Uterus (tissue), 4 donors: ENCODE data around the gene LLPH. TPM values are rescaled to one million over a fixed set of nuclear protein-coding genes. Genes with fewer than 3 reads are reported as not detected.

Experiments used
- DNase-seq, 2 donors: peaks; one replicate each; pipeline ENCODE4 v3.0.0-alpha.2; 2019 to 2020
- H3K27ac ChIP-seq, 2 donors: fragments of 200-600 bp; sonication (generic); 1 replicate in 1 of 2; 2 replicates in 1 of 2; pipeline ENCODE4 v1.5.1; 2016 to 2018
- H3K27me3 ChIP-seq, 2 donors: fragments of 200-600 bp; sonication (generic); one replicate each; pipeline ENCODE4 v1.5.1; 2018 to 2019; ENCODE audit warnings: control low read depth in 1 of 2
- H3K36me3 ChIP-seq, 2 donors: fragments of 200-600 bp; sonication (generic); one replicate each; pipeline ENCODE4 v1.5.1; 2019; ENCODE audit warnings: control low read depth in 1 of 2
- H3K4me1 ChIP-seq, 2 donors: fragments of 200-600 bp; sonication (generic); one replicate each; pipeline ENCODE4 v1.5.1; 2018 to 2019; ENCODE audit warnings: control low read depth in 1 of 2
- H3K4me3 ChIP-seq, 2 donors: fragments of 200-600 bp; sonication (generic); 1 replicate in 1 of 2; 2 replicates in 1 of 2; pipeline ENCODE4 v1.5.1; 2018 to 2019; ENCODE audit warnings: mild to moderate bottlenecking in 1 of 2
- H3K9me3 ChIP-seq, 2 donors: fragments of 200-600 bp; sonication (generic); one replicate each; pipeline ENCODE4 v1.5.1; 2019; ENCODE audit warnings: control low read depth in 1 of 2
- POLR2A ChIP-seq, 2 donors: fragments of 450-650 bp; IDR thresholded peaks; one replicate each; pipeline ENCODE4 v1.6.1; 2016; ENCODE audit warnings: antibody characterized with exemption in 2 of 2, mild to moderate bottlenecking in 1 of 2, moderate library complexity in 1 of 2
- intact Hi-C: fragments of 100-400 bp; cut with DNase I; formaldehyde crosslinking; loops from one replicate; pipeline ENCODE4 v1.15.1; 2023; ENCODE audit warnings: low total_unique reads
- total RNA-seq, 4 donors: library from RNA; depleted of rRNA in 3 of 4; stranded (reverse); fragments of >200 nt in 3 of 4; gene quantifications; one replicate each; pipeline versions ENCODE4 v1.1.0 to v1.2.4, GENCODE V29; 2014 to 2023
- TF ChIP-seq, protein P1 (sequence below), 4 experiments: fragments of 200-600 bp in 2 of 4; fragments of 450-650 bp in 2 of 4; sonication (generic) in 2 of 4; IDR thresholded peaks; one replicate each; pipeline ENCODE4 v1.5.1; 2016 to 2019; ENCODE audit warnings: antibody characterized with exemption in 4 of 4, mild to moderate bottlenecking in 2 of 4, moderate library complexity in 1 of 4
- donor health status: DM: yes; HTN: yes; CAD: no.

LLPH gene
- total RNA-seq, 4 donors from 2014 or later, result 3.5 to 17.1 (median 7.2) TPM

DNA sequence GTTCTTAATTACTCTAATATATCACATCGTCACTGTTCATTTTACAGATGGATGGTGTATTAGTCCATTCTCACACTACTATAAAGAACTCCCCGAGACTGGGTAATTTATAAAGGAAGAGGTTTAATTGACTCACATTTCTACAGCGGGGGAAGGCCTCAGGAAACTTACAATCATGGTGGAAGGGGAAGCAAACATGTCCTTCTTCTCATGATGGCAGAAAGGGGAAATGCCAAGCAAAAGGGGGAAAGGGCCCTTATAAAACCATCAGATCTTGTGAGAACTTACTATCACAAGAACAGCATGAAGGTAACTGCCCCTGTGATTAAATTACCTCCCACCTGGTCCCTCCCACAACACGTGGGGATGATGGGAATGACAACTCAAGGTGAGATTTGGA is 32.7 kb upstream of the LLPH start:
- no peak overlapping the region for H3K27ac ChIP-seq
- no peak overlapping the region for H3K4me3 ChIP-seq
- DNase-seq, result no peak
- intact Hi-C loops, result no loop called here
- TF ChIP-seq, protein P1, sequence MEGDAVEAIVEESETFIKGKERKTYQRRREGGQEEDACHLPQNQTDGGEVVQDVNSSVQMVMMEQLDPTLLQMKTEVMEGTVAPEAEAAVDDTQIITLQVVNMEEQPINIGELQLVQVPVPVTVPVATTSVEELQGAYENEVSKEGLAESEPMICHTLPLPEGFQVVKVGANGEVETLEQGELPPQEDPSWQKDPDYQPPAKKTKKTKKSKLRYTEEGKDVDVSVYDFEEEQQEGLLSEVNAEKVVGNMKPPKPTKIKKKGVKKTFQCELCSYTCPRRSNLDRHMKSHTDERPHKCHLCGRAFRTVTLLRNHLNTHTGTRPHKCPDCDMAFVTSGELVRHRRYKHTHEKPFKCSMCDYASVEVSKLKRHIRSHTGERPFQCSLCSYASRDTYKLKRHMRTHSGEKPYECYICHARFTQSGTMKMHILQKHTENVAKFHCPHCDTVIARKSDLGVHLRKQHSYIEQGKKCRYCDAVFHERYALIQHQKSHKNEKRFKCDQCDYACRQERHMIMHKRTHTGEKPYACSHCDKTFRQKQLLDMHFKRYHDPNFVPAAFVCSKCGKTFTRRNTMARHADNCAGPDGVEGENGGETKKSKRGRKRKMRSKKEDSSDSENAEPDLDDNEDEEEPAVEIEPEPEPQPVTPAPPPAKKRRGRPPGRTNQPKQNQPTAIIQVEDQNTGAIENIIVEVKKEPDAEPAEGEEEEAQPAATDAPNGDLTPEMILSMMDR (IDR thresholded peaks at IDR 0.05), result no peak
- no peak for TF ChIP-seq POLR2A (IDR thresholded peaks at IDR 0.05)
- H3K9me3 ChIP-seq, result no peaks in the 10 kb centered on the region
- no peaks in the 10 kb centered on the region for H3K4me1 ChIP-seq
- no peaks in the 10 kb centered on the region for H3K27me3 ChIP-seq
- no peaks in the 10 kb centered on the region for H3K36me3 ChIP-seq

- no peak overlapping the region for H3K27ac ChIP-seq
- no peaks in the 10 kb centered on the region for H3K4me1 ChIP-seq
- TF ChIP-seq POLR2A (IDR thresholded peaks at IDR 0.05), result no peak
- TF ChIP-seq, protein P1 (IDR thresholded peaks at IDR 0.05), result no peak
- H3K27me3 ChIP-seq, result no peaks in the 10 kb centered on the region
- DNase-seq, result no peak
- H3K9me3 ChIP-seq, result no peaks in the 10 kb centered on the region
- intact Hi-C loops, result no loop called here
- H3K36me3 ChIP-seq, result no peaks in the 10 kb centered on the region
- H3K4me3 ChIP-seq, result no peak overlapping the region
Observed at GRCh38 chr12:66162701-66163100, 32.2 kb upstream of the LLPH start.

DNA sequence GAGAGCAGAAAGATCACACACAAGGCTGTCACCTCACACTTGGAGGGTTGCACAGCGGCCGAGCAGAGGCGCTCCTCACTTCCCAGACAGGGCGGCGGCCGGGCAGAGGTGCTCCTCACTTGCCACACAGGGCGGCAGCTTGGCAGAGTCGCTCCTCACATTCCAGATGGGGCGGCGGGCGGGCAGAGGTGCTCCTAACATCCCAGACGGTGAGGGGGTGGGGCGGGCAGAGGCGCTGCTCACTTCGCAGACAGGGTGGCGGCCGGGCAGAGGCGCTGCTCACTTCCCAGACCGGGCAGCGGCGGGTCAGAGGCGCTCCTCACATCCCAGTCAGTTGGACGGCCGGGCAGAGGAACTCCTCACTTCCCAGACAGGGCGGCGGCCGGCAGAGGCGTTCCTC is 30.2 kb upstream of the LLPH start:
- H3K4me3 ChIP-seq, result no peak overlapping the region
- intact Hi-C loops, result no loop called here
- no peak for TF ChIP-seq POLR2A (IDR thresholded peaks at IDR 0.05)
- TF ChIP-seq, protein P1 (IDR thresholded peaks at IDR 0.05), result no peak
- no peaks in the 10 kb centered on the region for H3K4me1 ChIP-seq
- H3K27ac ChIP-seq, result no peak overlapping the region
- no peaks in the 10 kb centered on the region for H3K36me3 ChIP-seq
- no peak for DNase-seq
- no peaks in the 10 kb centered on the region for H3K27me3 ChIP-seq
- H3K9me3 ChIP-seq, result no peaks in the 10 kb centered on the region

DNA sequence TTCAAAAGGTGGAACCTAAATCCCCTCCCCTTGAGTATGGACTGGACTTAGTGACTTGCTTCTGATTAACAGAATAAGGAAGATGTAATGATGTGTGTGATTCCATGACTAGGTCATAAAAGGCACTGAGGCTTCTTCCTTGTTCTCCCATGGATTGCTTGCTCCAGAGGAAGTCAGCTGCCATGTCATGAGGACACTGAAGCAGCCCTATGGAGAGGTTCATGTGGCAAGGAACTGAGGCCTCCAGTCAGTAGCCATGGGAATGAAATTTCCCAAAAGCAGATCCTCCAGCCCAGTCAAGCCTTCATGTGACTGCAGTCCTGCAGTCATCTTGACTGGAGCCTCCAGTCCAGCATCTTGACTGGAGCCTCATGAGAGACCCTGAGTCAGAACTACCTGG is 28.6 kb upstream of the LLPH start:
- TF ChIP-seq, protein P1 (IDR thresholded peaks at IDR 0.05), result no peak
- no peak for TF ChIP-seq POLR2A (IDR thresholded peaks at IDR 0.05)
- intact Hi-C loops, result no loop called here
- Histone ChIP-seq H3K9me3 (no peaks in the 10 kb centered on the region), H3K27ac (no peak overlapping the region), H3K4me1 (no peaks in the 10 kb centered on the region), H3K27me3 (no peaks in the 10 kb centered on the region), H3K4me3 (no peak overlapping the region), H3K36me3 (no peaks in the 10 kb centered on the region)
- DNase-seq, result no peak

DNA sequence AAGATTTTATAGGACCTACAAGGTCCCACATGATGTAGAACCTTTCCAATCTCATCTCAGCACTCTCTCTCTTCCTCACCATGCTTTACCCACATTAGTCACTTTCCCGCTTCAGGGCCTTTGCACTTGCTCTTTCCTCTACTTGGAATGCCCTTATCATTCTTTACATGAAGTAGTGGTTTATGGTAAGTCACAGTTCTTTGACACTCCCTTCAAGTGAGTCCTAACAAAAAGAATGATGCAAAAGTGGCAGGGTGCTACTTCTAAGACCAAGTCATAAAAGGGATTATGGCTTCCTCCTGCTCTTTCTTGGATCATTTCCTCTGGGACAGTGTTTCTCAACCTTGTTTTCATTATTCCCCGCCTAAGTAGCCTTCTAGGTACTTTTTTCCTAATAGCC is 26.1 kb upstream of the LLPH start:
- no peaks in the 10 kb centered on the region for H3K4me1 ChIP-seq
- H3K27ac ChIP-seq, result no peak overlapping the region

More for the DNA sequence above, 26.1 kb upstream of the LLPH start:
- Histone ChIP-seq H3K4me3 (no peak overlapping the region), H3K9me3 (no peaks in the 10 kb centered on the region), H3K36me3 (no peaks in the 10 kb centered on the region), H3K27me3 (no peaks in the 10 kb centered on the region)
- TF ChIP-seq, protein P1 (IDR thresholded peaks at IDR 0.05), result no peak
- no peak for TF ChIP-seq POLR2A (IDR thresholded peaks at IDR 0.05)
- intact Hi-C loops, result no loop called here
- no peak for DNase-seq
